Peyer's patch (tissue), 4 donors: ENCODE results near the gene SPPL3. TPM values are rescaled to one million over a fixed set of nuclear protein-coding genes. Genes with fewer than 3 reads are reported as not detected.

Source experiments
- DNase-seq, 3 donors: peaks; one replicate each; pipeline ENCODE4 v3.0.0-alpha.2; 2017 to 2019
- H3K27ac ChIP-seq, 4 donors: fragments of 200-600 bp; sonication (generic); one replicate each; pipeline ENCODE4 v1.5.1; 2016 to 2019
- H3K27me3 ChIP-seq, 2 donors: fragments of 200-600 bp; sonication (generic); one replicate each; pipeline ENCODE4 v1.5.1; 2019
- H3K36me3 ChIP-seq, 3 donors: fragments of 200-600 bp; sonication (generic); one replicate each; pipeline ENCODE4 v1.5.1; 2016 to 2019
- H3K4me1 ChIP-seq, 4 donors: fragments of 200-600 bp; sonication (generic); one replicate each; pipeline ENCODE4 v1.5.1; 2016 to 2019
- H3K4me3 ChIP-seq, 4 donors: fragments of 200-600 bp; sonication (generic); 1 replicate in 3 of 4; 2 replicates in 1 of 4; pipeline ENCODE4 v1.5.1; 2016 to 2019; ENCODE audit warnings: mild to moderate bottlenecking in 1 of 4
- H3K9me3 ChIP-seq, 4 donors: fragments of 200-600 bp; sonication (generic); one replicate each; pipeline ENCODE4 v1.5.1; 2016 to 2019; ENCODE audit warnings: mild to moderate bottlenecking in 1 of 4
- POLR2A ChIP-seq, 2 donors: fragments of 450-650 bp; IDR thresholded peaks; one replicate each; pipeline ENCODE4 v1.5.1; 2017; ENCODE audit warnings: antibody characterized with exemption in 2 of 2, mild to moderate bottlenecking in 2 of 2, moderate library complexity in 2 of 2
- total RNA-seq, 4 donors: library from RNA; depleted of rRNA; stranded (reverse); fragments of >200 nt; gene quantifications; one replicate each; pipeline ENCODE4 v1.1.0, GENCODE V29; 2016
- TF ChIP-seq, protein P1 (sequence below), 6 experiments: fragments of 450-650 bp in 4 of 6; fragments of 200-600 bp in 2 of 6; sonication (generic) in 1 of 6; IDR thresholded peaks; one replicate each; pipeline ENCODE4 v1.5.1; 2017 to 2019; ENCODE audit warnings: antibody characterized with exemption in 6 of 6, mild to moderate bottlenecking in 3 of 6, moderate library complexity in 1 of 6

Gene SPPL3
- total RNA-seq, 4 donors from 2014 or later = 26.4 to 50.2 (median 34.9) TPM

- no peaks in the 10 kb centered on the region for H3K4me1 ChIP-seq
- no peak for TF ChIP-seq POLR2A (IDR thresholded peaks at IDR 0.05)
- TF ChIP-seq, protein P1, sequence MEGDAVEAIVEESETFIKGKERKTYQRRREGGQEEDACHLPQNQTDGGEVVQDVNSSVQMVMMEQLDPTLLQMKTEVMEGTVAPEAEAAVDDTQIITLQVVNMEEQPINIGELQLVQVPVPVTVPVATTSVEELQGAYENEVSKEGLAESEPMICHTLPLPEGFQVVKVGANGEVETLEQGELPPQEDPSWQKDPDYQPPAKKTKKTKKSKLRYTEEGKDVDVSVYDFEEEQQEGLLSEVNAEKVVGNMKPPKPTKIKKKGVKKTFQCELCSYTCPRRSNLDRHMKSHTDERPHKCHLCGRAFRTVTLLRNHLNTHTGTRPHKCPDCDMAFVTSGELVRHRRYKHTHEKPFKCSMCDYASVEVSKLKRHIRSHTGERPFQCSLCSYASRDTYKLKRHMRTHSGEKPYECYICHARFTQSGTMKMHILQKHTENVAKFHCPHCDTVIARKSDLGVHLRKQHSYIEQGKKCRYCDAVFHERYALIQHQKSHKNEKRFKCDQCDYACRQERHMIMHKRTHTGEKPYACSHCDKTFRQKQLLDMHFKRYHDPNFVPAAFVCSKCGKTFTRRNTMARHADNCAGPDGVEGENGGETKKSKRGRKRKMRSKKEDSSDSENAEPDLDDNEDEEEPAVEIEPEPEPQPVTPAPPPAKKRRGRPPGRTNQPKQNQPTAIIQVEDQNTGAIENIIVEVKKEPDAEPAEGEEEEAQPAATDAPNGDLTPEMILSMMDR (IDR thresholded peaks at IDR 0.05) = no peak
- no peak overlapping the region for H3K27ac ChIP-seq
- no peaks in the 10 kb centered on the region for H3K27me3 ChIP-seq
- no peak for DNase-seq
- no peaks in the 10 kb centered on the region for H3K36me3 ChIP-seq
- no peaks in the 10 kb centered on the region for H3K9me3 ChIP-seq
- no peak overlapping the region for H3K4me3 ChIP-seq
Observed at GRCh38 chr12:120814903-120815429, 89.2 kb downstream of the SPPL3 start.

- Histone ChIP-seq H3K27me3 (no peaks in the 10 kb centered on the region), H3K9me3 (no peaks in the 10 kb centered on the region), H3K27ac (no peak overlapping the region), H3K36me3 (no peaks in the 10 kb centered on the region), H3K4me1 (no peaks in the 10 kb centered on the region), H3K4me3 (no peak overlapping the region)
- TF ChIP-seq, protein P1 (IDR thresholded peaks at IDR 0.05) = no peak
- no peak for DNase-seq
Observed at GRCh38 chr12:120814203-120814902, 89.8 kb downstream of the SPPL3 start.

GRCh38 chr12:120813588-120814153, 90.5 kb downstream of the SPPL3 start:
- Histone ChIP-seq H3K4me1 (no peaks in the 10 kb centered on the region), H3K9me3 (no peaks in the 10 kb centered on the region), H3K27ac (no peak overlapping the region), H3K27me3 (no peaks in the 10 kb centered on the region), H3K36me3 (peaks cover 0 to 5% (median 0%) of the 10 kb centered on the region in 3 donors), H3K4me3 (no peak overlapping the region)
- TF ChIP-seq POLR2A (IDR thresholded peaks at IDR 0.05) = no peak
- TF ChIP-seq, protein P1 (IDR thresholded peaks at IDR 0.05) = no peak
- DNase-seq = no peak

DNA sequence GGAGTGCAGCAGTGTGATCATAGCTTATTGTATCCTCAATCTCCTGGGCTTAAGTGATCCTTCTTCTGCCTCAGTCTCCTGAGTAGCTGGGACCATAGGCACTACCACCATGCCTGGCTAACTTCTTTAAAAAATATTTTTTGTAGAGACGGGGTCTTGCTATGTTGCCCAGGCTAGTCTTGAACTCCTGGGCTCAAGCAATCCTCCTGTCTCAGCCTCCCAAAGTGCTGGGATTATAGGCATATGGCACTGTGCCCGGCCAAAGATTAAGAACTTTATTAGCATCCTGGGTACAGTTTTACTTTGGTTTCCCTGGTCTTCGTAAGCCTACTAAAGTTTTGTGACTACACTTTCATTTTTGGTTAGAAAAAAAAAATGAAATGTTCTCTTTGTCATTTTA, 94.1 kb downstream of the SPPL3 start:
- Histone ChIP-seq H3K4me3 (no peak overlapping the region), H3K4me1 (no peaks in the 10 kb centered on the region), H3K9me3 (no peaks in the 10 kb centered on the region), H3K27me3 (no peaks in the 10 kb centered on the region), H3K36me3 (peaks cover 0 to 6% (median 0%) of the 10 kb centered on the region in 3 donors), H3K27ac (no peak overlapping the region)
- no peak for TF ChIP-seq POLR2A (IDR thresholded peaks at IDR 0.05)
- TF ChIP-seq, protein P1 (IDR thresholded peaks at IDR 0.05) = no peak
- no peak for DNase-seq

- Histone ChIP-seq H3K27ac (no peak overlapping the region), H3K9me3 (no peaks in the 10 kb centered on the region), H3K27me3 (no peaks in the 10 kb centered on the region), H3K4me1 (no peaks in the 10 kb centered on the region), H3K36me3 (peaks cover 0 to 6% (median 0%) of the 10 kb centered on the region in 3 donors), H3K4me3 (no peak overlapping the region)
- no peak for TF ChIP-seq POLR2A (IDR thresholded peaks at IDR 0.05)
- TF ChIP-seq, protein P1 (IDR thresholded peaks at IDR 0.05) = no peak
- no peak for DNase-seq
Observed at GRCh38 chr12:120804428-120804827, 99.7 kb downstream of the SPPL3 start.
